SJSA1 (cell line): Measurements from ENCODE around the gene CLPTM1L. TPM values are rescaled to one million over a fixed set of nuclear protein-coding genes. Genes with fewer than 3 reads are reported as not detected.

Experiments
- DNase-seq, 2 experiments: peaks; one replicate each; pipeline ENCODE4 v3.0.0-alpha.2; 2015 to 2020; ENCODE audit warnings: low spot score in 2 of 2, low read depth in 1 of 2
- H3K27ac ChIP-seq: fragments of 250-450 bp; sonication (Bioruptor Pico); 2 replicates; pipeline ENCODE4 v1.5.1; 2020; ENCODE audit warnings: mild to moderate bottlenecking, moderate library complexity
- H3K27me3 ChIP-seq: fragments of 250-450 bp; sonication (Bioruptor Pico); replicated peaks from 2 replicates; pipeline ENCODE4 v1.5.1; 2020; ENCODE audit warnings: mild to moderate bottlenecking, moderate library complexity
- H3K36me3 ChIP-seq: fragments of 250-450 bp; sonication (Bioruptor Pico); 2 replicates; pipeline ENCODE4 v1.5.1; 2020; ENCODE audit warnings: mild to moderate bottlenecking
- H3K4me1 ChIP-seq: fragments of 250-450 bp; sonication (Bioruptor Pico); replicated peaks from 2 replicates; pipeline ENCODE4 v1.6.1; 2021; ENCODE audit warnings: mild to moderate bottlenecking
- H3K4me3 ChIP-seq: fragments of 250-450 bp; sonication (Bioruptor Pico); 2 replicates; pipeline ENCODE4 v1.5.1; 2020; ENCODE audit warnings: mild to moderate bottlenecking
- H3K9me3 ChIP-seq: fragments of 250-450 bp; sonication (Bioruptor Pico); replicated peaks from 2 replicates; pipeline ENCODE4 v1.5.1; 2020; ENCODE audit warnings: mild to moderate bottlenecking
- total RNA-seq: library from RNA; depleted of rRNA; stranded (reverse); fragments of >200 nt; shearing (Covaris generic); gene quantifications from 2 replicates; pipeline ENCODE4 v1.2.3, GENCODE V29; 2014

CLPTM1L gene
- total RNA-seq, 1 experiment from 2014 or later: 241 TPM

- Histone ChIP-seq H3K36me3 (no peaks in the 10 kb centered on the region), H3K27me3 (peaks cover 49% of the 10 kb centered on the region), H3K9me3 (0 out of 2 replicates have a peak, but pooled peaks cover 3% of the 10 kb centered on the region), H3K27ac (no peak overlapping the region), H3K4me3 (peak overlapping the region; percentile 33), H3K4me1 (peaks cover 13% of the 10 kb centered on the region)
- DNase-seq: peak; percentile 38 to 79
These were observed 40.7 kb upstream of the CLPTM1L start for GRCh38 chr5:1385395-1386273.

- no peaks in the 10 kb centered on the region for H3K36me3 ChIP-seq
- no peak for DNase-seq
- H3K4me3 ChIP-seq: no peak overlapping the region
- peaks cover 16% of the 10 kb centered on the region for H3K4me1 ChIP-seq
- H3K27ac ChIP-seq: no peak overlapping the region
- H3K9me3 ChIP-seq: peaks cover 8% of the 10 kb centered on the region
- peaks cover 48% of the 10 kb centered on the region for H3K27me3 ChIP-seq
These were observed 39.6 kb upstream of the CLPTM1L start for GRCh38 chr5:1384521-1384920.

- Histone ChIP-seq H3K9me3 (peaks cover 10% of the 10 kb centered on the region), H3K4me3 (no peak overlapping the region), H3K4me1 (peaks cover 16% of the 10 kb centered on the region), H3K27ac (no peak overlapping the region), H3K27me3 (peaks cover 42% of the 10 kb centered on the region), H3K36me3 (no peaks in the 10 kb centered on the region)
- DNase-seq: no peak
These were observed 39.0 kb upstream of the CLPTM1L start for GRCh38 chr5:1383886-1384401.

GRCh38 chr5:1383344-1383743 lies 38.4 kb upstream of the CLPTM1L start:
- Histone ChIP-seq H3K4me1 (peaks cover 16% of the 10 kb centered on the region), H3K4me3 (no peak overlapping the region), H3K36me3 (no peaks in the 10 kb centered on the region), H3K27ac (no peak overlapping the region), H3K9me3 (peaks cover 14% of the 10 kb centered on the region), H3K27me3 (peaks cover 38% of the 10 kb centered on the region)
- no peak for DNase-seq

DNA sequence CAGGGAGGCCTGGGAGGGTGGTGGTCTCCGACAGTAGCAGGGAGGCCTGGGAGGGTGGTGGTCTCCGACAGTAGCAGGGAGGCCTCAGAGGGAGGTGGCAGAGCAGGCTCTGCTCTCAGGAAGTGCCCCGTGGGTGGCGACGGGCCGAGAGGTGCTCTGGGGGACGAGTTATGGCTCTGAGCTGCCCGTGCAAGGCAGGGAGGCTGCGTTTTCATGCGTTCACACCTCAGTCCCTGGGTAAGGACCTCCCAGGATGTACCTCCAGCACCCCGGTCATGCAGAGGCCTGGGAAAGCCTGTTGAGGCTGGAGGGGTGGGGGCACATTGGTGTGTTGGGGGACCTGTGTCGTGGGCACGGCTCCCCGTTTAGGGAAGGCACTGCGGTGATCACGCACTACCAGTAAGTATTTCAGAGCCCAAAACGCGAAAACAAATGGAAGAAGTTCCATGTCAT lies 37.4 kb upstream of the CLPTM1L start:
- peaks cover 16% of the 10 kb centered on the region for H3K4me1 ChIP-seq

DNA sequence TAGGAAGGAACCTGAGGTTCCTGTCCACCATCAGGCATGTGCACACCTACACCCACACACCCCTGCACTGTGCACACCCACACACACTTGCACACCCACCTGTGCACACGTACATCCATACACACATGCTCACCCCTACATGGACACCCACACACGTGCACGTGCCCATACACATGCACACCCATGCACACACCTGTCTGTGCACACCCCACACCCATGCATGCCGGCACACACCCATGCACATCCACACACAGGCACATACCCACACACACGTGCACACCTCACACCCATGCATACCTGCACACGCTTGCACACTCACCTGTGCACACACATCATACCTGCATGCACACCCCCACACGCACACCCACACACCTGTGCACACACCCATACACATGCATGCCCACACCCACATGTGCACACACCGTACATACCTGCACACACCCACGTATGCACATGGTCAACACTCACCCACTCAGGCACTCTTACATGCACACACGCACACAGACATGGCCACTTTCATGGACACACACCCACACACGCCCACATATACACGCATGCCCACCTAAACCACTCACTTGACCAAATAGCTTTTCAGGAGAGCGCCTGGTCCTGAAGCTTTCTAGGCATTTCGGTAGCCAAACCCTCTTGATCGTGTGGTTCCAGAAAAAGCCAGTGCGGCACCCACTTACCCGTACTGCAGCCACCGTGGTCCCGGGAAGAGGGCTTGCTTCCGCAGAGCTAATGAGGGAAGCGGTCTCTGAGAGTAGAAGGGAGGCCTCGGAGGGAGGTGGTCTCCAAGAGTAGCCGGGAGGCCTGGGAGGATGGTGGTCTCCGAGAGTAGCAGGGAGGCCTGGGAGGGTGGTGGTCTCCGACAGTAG lies 36.7 kb upstream of the CLPTM1L start:
- peaks cover 16% of the 10 kb centered on the region for H3K4me1 ChIP-seq
- no peak overlapping the region for H3K27ac ChIP-seq
- H3K27me3 ChIP-seq: peaks cover 30% of the 10 kb centered on the region
- H3K36me3 ChIP-seq: no peaks in the 10 kb centered on the region
- peaks cover 17% of the 10 kb centered on the region for H3K9me3 ChIP-seq
- no peak overlapping the region for H3K4me3 ChIP-seq
- DNase-seq: no peak

More for the DNA sequence above, 37.4 kb upstream of the CLPTM1L start:
- H3K36me3 ChIP-seq: no peaks in the 10 kb centered on the region
- no peak overlapping the region for H3K27ac ChIP-seq
- H3K9me3 ChIP-seq: peaks cover 17% of the 10 kb centered on the region
- H3K27me3 ChIP-seq: peaks cover 31% of the 10 kb centered on the region
- H3K4me3 ChIP-seq: no peak overlapping the region
- no peak for DNase-seq

DNA sequence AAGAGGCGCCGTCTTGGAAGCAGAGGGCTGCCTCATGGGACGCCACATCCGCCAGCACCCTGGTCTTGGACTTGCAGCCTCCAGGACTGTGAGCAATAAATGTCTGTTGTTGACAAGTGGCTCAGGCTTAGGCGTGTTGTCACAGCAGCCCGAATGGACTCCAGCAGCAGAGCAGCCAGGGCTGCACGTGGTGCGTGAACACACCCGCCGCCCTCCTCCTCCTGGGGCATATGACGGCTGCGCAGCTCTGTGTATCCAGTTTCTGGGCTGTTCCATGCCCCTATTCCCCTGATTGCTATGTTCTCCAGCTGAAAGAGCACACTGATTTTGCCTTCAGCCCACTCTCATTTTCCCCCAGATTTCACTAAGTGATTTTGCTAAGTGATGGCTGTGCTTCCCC lies 36.0 kb upstream of the CLPTM1L start:
- Histone ChIP-seq H3K4me1 (peaks cover 10% of the 10 kb centered on the region), H3K27ac (no peak overlapping the region), H3K9me3 (peaks cover 17% of the 10 kb centered on the region), H3K36me3 (no peaks in the 10 kb centered on the region), H3K27me3 (peaks cover 26% of the 10 kb centered on the region), H3K4me3 (no peak overlapping the region)
- no peak for DNase-seq

- no peak overlapping the region for H3K4me3 ChIP-seq
- H3K27me3 ChIP-seq: peaks cover 26% of the 10 kb centered on the region
- no peak overlapping the region for H3K27ac ChIP-seq
- DNase-seq: no peak
- no peaks in the 10 kb centered on the region for H3K36me3 ChIP-seq
- peaks cover 17% of the 10 kb centered on the region for H3K9me3 ChIP-seq
- 0 out of 2 replicates have a peak, but pooled peaks cover 4% of the 10 kb centered on the region for H3K4me1 ChIP-seq
These were observed 35.3 kb upstream of the CLPTM1L start for GRCh38 chr5:1380011-1380817.

DNA sequence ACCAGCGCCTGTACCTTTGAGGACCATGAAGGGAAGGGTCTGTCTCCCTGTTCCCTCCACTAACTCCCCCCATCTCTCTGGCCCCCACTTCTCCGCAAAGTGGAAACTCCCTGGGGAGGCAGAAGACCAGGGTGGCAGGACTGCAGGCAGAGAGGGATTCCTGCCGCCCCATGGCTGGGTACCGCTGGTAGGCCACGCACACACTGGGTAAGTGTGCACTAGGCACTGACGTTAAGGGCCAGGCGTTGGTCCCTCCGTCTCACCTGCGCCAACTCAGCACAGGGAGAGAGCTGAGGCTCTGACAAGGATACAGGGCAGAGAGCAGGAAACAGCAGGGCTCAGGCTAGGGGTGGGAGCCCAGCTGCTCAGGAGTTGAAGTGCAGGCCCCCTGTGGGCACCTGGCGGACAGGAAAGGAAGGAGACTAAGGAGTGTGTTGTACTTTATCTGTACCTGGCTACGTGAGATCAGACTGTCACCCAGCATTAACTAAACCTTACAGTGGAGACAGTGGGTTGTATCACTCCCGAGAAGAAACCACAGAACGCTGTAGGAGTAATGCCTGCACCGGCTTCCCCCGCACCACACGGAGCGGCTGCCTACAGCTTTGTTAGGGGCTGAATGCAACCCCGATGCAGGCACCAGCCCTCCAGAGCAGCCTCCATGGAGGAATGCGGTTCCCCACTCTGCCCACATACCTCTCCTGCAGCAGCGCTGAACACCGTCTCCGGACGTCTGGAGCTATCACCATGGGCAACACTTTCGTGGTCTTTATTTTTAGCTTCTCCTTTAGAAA lies 34.2 kb upstream of the CLPTM1L start:
- H3K4me3 ChIP-seq: no peak overlapping the region
- H3K9me3 ChIP-seq: peaks cover 17% of the 10 kb centered on the region
- H3K36me3 ChIP-seq: no peaks in the 10 kb centered on the region
- DNase-seq: no peak
- no peak overlapping the region for H3K27ac ChIP-seq
- peaks cover 29% of the 10 kb centered on the region for H3K27me3 ChIP-seq
- 0 out of 2 replicates have a peak, but pooled peaks cover 4% of the 10 kb centered on the region for H3K4me1 ChIP-seq

GRCh38 chr5:1378096-1378495 lies 33.2 kb upstream of the CLPTM1L start:
- DNase-seq: no peak
- H3K4me3 ChIP-seq: no peak overlapping the region
- H3K27me3 ChIP-seq: peaks cover 29% of the 10 kb centered on the region
- H3K27ac ChIP-seq: no peak overlapping the region
- peaks cover 17% of the 10 kb centered on the region for H3K9me3 ChIP-seq
- H3K4me1 ChIP-seq: 0 out of 2 replicates have a peak, but pooled peaks cover 4% of the 10 kb centered on the region
- H3K36me3 ChIP-seq: no peaks in the 10 kb centered on the region

GRCh38 chr5:1376981-1377380 lies 32.1 kb upstream of the CLPTM1L start:
- Histone ChIP-seq H3K4me3 (no peak overlapping the region), H3K27me3 (peaks cover 33% of the 10 kb centered on the region), H3K9me3 (peaks cover 17% of the 10 kb centered on the region), H3K27ac (no peak overlapping the region), H3K36me3 (no peaks in the 10 kb centered on the region), H3K4me1 (0 out of 2 replicates have a peak, but pooled peaks cover 4% of the 10 kb centered on the region)
- no peak for DNase-seq
